ENCODE measurements around the gene PTCSC3.

Gene PTCSC3

DNA sequence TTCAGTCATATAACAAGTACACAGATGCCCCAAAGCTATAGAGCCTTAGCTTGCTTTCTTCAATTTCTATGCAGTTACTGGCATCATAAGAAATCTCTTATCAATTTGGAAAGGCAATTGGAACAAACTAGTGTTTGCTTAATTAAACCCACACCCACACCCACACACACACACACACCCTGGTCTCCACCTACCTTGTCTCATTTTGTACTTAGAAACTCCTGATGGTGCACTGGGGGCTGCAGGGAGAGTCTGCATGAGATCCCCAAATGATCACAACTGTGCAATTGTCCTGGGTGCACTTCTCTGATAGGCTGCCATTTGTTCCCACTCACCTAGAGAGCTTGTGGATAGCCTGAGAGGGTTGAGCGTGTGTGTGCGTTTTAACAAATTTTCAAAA, 40.5 kb upstream of the PTCSC3 start:
- no peak for TF ChIP-seq CTCF (IDR thresholded peaks at IDR 0.05)

DNA sequence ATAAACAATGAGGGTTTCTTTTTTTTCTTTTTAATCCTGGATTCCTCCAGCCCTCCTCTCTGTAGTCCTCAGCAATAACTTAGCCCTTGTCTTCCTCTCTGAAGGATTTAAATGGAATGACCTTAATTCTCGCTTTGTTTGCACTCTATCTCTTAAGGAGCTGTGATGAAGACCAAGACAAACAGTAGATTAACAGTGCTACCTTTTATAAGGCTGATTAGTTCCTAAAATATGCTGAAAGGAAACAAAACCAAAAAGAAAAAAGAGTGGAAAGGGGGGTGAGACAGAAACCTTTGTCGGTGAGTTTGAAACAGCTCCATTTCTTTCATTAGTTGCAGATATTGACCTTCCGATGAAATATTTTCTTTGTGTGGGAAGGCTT, 38.7 kb upstream of the PTCSC3 start:
- TF ChIP-seq CTCF (IDR thresholded peaks at IDR 0.05), result no peak

GRCh38 chr14:36214476-36215216, 38.1 kb upstream of the PTCSC3 start:
- no peak for TF ChIP-seq CTCF (IDR thresholded peaks at IDR 0.05)

DNA sequence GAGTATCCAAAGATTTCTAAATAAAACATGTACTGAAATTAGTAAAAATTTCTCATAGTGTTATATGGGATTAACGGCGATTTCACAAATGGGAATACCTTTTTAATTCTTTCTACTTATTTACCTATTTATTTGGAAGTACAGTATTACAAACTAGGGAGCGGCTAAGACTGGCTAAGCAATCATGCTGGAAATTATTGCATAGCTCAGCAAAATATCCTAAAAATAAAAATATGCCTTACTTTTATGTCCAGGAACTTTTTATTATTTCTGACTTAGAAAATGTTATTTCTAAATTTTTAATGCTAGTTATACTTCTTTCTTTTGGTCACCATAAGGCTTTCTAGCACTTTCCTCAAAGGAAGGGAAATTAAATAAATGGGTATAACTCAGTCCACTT, 36.5 kb upstream of the PTCSC3 start:
- no peak for TF ChIP-seq CTCF (IDR thresholded peaks at IDR 0.05)

DNA sequence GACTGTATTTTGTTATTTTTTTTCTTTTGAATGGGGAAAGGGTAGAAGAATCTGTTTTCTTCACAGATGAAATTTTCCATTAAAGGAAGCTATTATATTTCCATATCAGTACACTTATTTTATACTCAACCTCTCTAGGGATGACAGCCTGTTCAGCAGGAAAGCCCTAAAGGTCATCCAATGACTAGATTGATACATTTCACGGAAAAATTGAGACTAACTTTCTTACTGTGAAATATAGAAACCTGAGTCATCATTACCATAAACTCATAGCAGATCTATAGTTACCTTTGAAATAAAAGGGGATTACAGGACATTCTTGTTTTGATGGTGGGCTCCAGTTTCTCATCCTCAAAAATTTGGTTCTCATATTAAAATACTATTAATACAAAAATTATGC, 36.1 kb upstream of the PTCSC3 start:
- TF ChIP-seq CTCF (IDR thresholded peaks at IDR 0.05), result no peak

DNA sequence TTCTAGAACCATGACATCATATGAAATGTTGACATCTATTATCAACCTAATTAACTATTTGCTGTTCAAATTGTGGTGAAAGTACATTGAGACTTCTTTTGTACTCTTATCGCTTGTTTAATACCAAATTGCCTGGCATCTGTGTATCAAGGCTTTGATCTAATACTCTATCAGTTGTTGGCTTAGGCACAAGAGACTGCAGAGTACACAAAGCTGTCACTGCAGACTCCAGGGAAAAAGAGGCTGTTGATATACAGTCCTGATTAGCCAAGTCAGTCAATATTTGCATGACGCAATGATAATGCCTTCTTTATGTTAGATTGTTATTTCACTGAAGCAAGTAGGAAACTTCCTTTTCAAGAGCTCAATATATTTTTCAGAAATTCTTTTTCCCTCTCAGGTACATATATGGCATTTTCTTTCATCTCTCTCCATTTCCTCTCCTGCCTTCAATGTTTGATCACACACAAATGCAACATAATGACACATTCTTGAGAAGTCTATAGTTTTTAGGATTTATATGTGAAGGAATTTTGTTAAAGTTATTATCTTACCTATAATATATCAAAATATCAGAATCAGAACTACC, 32.3 kb upstream of the PTCSC3 start:
- no peak for TF ChIP-seq CTCF (IDR thresholded peaks at IDR 0.05)

DNA sequence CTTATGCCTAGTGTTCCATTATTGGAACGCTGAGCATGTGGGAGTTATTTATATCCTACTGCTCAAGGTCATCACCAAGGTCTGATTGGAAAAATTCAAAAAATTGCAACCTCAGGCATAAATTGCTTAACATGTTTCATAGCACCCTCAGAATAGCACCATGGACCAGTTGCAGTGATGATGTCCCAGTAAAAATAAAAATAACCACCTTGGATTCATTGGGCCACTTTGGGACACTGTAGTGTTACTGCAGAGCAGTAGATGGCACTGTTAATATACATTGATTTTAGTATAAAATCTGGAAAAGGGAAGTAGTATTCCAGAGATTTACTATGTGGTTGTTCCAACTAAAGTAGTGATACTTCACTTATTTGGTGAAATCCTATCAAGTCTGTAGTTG, 31.0 kb upstream of the PTCSC3 start:
- TF ChIP-seq CTCF (IDR thresholded peaks at IDR 0.05), result peak; percentile 81

Data from LNCAP (cell line).